Central memory CD4-positive, alpha-beta T cell (primary cell): Measurements from ENCODE around the gene ADK.

Source experiments
- DNase-seq: peaks from one replicate; pipeline ENCODE4 v3.0.0; 2022

The ADK gene

DNA sequence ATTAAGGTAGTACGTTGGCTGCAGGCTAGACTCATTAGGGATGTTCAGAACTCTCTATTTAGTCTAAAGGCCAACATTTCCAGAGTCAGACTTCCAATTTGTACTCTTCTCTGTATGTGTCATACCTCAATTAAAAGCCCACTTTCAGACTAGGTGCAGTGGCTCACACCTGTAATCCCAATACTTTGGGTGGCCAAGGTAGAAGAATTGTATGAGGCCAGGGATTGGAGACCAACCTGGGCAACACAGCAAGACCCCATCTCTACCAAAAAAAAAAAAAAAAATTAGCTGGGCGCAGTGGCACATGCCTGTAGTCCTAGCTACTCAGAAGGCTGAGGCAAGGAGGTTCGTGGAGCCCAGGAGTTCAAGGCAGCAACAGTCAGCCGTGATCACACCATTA, 484.6 kb downstream of the ADK start:
- no peak for DNase-seq

- no peak for DNase-seq
Observed at GRCh38 chr10:74637685-74638084, 486.7 kb downstream of the ADK start.

DNA sequence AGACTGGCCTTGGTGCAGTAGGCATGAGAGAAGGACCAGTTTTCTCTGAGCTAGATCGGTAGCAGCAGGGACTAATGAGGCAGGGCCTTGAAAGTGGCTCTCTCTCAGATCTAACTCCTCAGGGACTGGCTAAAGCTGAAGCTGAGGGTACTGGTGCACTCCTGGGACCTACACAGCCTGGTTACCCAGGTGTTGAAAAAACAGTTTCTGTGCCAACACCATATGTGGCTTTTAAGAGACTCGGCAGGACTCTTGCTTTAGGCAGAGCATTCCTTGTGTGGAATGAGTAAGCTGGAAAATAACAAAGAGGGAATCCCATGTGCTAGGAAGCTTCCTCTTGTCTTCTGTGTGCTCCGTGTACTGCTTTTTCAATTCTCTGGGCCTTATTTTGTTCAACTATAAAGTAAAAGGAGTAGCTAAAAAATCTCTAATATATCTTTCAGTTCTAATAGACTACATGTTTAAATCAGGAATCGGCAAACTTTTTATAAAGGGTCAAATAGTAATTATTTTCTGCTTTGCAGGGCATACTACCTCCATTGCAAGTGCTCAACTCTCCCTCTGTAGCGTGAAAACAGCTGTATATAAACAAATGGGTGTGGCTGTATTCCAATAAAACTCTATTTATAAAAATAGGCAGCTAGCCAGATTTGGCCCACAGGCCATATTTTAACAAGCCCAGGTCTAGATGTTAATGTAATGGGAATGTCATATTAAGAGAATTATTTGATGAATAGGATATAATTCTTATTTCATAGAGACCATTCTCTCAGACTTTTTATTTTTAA, 489.3 kb downstream of the ADK start:
- no peak for DNase-seq

- DNase-seq: no peak
Observed at GRCh38 chr10:74641659-74642058, 490.6 kb downstream of the ADK start.

- no peak for DNase-seq
Observed at GRCh38 chr10:74642901-74643595, 492.0 kb downstream of the ADK start.

DNA sequence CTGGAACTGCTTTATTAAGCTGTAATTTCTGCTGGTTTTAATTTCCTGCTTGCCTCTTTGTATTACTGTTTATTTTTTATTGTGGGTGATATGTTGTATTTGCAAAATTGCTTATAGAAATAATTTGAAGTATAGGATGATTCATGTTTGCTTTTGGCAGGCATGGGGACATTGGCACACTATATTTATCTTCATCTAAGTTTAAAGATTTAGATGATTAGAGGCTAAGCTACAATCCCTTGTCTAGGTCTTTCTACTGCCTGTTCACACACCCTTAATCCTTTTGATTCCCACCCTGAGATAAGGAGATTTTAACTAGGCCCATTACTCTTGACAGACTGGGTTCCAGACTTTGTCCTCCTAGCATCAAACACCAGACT, 492.6 kb downstream of the ADK start:
- no peak for DNase-seq

DNA sequence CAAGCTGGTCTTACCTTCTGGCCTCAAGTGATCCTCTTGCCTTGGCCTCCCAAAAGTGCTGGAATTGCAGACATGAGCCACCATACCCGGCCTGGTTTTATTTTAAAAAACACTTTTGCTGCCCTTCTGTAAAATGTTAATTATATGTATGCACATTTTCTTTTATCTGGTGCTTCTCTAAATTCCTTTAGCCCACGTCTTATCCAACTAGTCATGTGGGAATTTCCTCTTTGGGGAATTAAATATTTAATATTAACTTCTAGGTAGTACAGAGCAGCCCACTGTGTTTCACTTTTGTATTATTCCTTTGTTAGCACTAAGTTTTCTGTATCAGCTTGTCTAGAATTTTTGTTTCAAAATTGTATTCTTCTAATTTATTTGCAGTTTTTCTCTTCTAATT, 493.7 kb downstream of the ADK start:
- DNase-seq: no peak

DNA sequence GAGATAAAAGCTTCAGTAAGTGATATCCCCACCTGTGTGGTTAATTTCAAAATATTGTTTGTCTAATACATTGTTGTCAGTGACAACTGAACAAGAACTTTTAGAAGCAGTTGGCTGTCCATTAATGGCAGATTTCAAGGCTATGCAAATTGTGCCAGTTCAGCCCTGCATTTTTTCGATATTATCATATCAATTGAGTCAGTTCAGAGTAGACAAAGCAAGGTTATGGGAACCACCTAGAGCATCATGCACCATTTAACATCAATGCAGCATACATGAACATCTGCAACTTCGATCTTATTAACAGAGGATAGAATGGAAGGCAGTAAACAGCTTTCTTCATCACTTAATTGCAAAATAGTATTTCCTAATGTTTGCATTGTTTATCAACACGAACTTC, 494.7 kb downstream of the ADK start:
- no peak for DNase-seq

DNA sequence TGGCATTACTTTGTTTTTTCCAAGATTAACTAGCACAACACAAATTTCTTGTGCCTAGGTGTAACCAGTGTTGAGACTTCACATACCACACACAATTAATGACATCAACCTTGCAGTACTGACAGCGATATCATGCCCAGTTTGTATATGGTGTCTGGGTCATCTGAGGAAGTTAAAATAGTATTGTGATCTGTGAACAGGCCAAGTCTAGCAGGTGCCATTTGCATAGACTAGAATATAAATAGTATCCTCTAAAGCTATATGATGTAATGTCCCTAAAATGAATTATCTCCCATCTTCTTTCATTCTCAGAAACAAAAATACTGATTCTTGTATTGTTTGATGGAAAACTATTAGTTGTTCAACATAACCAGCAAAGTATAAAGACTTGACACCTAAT, 499.6 kb downstream of the ADK start:
- DNase-seq: no peak

DNA sequence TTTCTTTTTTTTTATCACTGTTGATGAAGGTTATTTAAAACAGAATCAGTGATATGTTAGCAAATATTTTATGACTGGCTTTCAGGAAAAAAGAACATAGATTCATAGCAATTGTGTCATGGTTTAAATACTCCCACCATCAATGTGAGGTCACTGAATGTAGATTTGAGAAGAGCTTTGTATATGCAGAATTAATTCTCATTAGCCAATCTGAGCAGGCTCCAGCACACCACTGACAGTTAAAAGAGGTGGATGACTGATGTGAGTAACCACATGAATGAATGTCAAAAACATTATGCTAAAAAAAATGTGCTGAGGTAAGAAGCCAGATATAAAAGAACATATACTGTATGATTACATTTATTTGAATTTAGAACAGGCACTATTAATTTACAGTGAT, 500.5 kb downstream of the ADK start:
- no peak for DNase-seq

- DNase-seq: no peak
Observed at GRCh38 chr10:74652664-74653063, 501.6 kb downstream of the ADK start.

- DNase-seq: no peak
Observed at GRCh38 chr10:74658511-74658910, 507.5 kb downstream of the ADK start.

DNA sequence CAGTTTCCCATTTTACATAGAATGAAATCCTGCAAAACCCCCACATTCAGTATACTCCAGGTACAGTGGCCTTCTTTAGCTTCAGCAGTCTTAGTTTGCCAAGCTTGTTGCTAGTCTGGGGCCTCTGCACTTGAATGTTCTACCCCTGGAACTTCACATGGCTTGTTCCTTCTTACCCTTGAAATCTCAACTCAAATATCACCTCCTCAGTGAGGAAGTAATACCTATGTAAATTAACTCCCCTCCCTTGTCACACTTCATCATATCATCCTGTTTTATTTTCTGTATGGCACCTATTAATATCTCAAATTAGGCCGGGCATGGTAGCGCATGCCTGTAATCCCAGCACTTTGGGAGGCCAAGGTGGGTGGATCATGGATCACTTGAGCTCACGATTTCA, 511.6 kb downstream of the ADK start:
- no peak for DNase-seq

DNA sequence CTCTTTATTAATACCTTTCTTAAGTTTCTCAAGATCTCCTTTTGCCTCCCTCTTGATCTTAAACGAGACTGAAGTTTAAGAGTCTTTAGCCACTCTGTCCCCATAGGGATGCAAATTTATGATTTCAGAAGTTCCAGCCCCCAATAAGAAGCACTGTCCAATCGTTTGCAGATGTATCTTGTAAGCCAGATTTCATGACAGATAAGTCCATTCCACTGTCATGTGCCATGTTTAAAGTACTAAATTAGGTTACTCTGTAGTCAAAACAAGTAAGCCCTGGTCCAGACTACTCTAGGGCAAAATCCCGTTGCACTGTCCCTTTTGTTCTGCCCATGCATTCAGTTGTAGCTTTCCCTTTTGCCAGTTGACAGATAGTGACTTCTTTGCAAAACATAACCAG, 518.2 kb downstream of the ADK start:
- no peak for DNase-seq

- no peak for DNase-seq
Observed at GRCh38 chr10:74671716-74672115, 520.7 kb downstream of the ADK start.

- DNase-seq: no peak
Observed at GRCh38 chr10:74672430-74673165, 521.6 kb downstream of the ADK start.

DNA sequence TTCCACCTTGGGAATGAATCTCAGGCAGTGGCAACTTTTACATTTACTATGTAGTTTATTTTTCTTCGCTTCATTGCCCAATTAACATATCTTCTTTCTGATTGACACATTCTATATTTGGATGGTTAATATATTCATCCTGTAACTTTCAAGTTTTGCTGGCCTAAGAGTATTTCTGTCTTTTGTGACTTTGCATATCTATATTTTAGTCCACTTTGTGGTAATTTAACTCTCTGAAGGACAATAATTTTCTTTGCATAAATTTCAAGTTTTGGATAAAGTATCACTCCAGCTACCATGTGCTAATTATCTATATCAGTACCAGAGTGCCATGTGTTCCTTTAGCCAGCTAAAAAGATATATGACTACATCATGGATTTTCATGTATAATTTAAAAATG, 523.9 kb downstream of the ADK start:
- DNase-seq: no peak

DNA sequence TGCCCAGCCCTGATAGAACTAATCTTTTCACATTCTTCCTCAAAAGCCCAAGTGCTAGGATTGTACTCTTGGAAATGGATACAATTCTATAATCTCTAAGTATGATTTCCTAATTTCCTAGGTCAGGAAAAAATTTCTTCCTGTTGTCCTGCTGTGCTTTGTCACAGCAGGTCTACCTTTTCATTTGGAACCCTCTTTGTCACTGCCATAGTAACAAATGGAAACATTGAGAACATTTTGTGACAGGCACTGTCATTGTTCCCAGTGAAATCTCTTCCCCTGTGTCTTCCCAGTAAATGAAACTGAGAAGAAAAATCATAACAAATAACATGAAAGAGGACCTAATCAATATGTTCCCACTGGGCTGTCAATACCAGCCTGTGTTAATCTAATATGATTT, 524.5 kb downstream of the ADK start:
- no peak for DNase-seq

GRCh38 chr10:74677951-74678350, 526.9 kb downstream of the ADK start:
- no peak for DNase-seq

DNA sequence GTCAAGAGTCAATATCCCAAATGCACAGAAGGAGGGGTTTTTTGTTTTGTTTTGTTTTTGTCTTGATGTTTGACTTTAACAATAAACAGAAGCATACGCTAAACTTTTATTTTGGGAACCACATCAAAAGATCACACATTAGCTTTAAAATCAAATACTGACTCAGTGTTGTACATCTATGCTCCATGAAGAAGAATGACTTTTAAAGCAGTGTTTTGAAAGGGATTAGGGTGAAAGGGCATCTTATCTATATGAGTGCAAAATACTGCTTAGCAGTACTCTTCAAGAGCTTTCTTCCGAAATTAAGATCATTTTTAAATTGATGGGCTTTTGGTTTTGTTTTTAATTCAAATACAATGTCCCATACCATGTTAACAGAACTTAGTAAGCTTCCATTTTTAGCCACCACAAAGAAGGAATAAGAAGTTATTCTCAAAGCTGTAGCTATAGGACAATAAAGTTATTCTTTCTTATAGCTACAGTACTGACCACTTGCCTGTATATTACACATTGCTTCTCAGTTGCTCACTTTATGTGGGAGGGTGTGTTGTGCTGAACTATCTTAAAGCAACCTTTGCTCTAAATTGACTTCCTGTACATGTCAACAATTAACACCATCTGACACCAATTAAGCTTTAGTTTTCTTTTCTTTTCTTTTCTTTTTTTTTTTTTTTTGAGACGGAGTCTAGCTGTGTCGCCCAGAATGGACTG, 531.1 kb downstream of the ADK start:
- no peak for DNase-seq

DNA sequence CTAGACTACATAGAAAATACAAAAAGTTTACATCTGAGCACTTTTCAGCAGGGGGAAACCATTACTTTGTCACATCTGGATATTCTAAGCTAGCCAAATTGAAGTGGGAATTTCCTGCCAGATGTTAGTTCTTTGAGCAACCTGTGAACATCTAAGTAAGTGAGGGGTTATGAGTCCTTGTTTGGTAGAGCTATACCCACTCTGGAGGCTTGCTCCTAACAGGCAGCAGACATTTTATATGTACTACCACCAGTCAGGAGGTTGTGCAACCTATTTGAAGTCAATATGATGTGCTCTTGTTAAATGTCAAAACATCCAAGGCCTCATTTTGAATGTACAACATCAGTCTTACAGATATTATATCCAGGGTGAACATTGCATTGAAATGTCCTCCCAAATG, 532.0 kb downstream of the ADK start:
- DNase-seq: no peak

DNA sequence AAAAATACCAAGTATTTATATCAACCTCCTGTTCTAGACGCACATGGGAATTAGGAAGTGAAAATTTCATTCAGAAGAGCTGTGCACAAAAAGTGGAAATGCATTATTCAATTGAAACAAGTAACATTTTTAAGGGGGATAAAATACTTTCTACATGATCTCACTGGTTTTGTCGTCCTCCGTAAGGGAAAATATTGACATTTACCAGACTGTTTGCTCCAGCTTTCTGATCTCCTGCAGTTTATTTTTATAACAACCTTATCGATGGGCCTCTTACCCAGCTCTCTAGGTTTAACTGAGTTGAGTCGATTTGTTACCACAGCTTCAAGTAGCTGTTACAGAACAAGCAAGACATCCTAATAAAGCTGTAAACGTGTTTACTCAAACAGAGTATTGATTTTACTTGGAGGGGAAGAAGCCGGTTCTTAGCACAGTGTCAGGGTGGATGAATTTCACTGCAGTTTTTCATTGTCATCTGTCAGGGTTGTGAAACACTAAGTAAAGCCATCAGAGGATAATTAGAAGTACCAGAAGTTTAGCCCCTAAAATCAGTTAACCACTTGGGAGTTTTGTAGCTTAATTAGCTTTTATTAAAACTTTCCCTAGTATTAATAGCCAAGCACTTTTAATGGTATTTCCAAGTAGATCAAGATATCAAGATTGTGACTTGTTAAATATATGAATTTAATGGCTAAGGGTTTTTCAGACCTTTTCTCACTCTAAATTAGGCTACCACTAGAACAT, 532.8 kb downstream of the ADK start:
- DNase-seq: no peak

DNA sequence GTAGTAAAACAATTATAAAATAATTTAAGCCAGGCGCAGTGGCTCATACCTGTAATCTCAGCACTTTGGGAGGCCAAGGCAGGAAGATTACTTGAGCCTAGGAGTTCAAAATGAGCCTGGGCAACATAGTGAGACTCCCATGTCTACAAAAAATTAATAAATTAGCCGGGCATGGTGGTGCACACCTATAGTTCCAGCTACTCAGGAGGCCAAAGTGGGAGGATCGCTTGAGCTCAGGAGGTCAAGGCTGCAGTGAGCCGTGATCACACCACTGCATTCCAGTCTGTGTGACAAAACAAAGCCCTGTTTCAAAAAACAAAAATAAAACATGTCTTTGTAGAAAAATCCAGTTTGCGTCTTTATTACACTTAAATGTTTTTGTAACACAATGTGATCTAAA, 533.4 kb downstream of the ADK start:
- DNase-seq: no peak
